Erythroblast (primary cell): ENCODE results near the gene TIMM17A.

ENCODE experiments used
- DNase-seq, 2 experiments: peaks; one replicate each; lab custom pipeline; 2025; lab: John Stamatoyannopoulos, UW
- GATA1 ChIP-seq: IDR thresholded peaks from 2 replicates; pipeline ENCODE4 v1.6.1; 2011; ENCODE audit warnings: low read depth, mild to moderate bottlenecking, control low read depth, low read length, moderate library complexity
- POLR2A ChIP-seq: IDR thresholded peaks from 2 replicates; pipeline ENCODE4 v1.6.1; 2011; ENCODE audit warnings: mild to moderate bottlenecking, low read length

TIMM17A gene

DNA sequence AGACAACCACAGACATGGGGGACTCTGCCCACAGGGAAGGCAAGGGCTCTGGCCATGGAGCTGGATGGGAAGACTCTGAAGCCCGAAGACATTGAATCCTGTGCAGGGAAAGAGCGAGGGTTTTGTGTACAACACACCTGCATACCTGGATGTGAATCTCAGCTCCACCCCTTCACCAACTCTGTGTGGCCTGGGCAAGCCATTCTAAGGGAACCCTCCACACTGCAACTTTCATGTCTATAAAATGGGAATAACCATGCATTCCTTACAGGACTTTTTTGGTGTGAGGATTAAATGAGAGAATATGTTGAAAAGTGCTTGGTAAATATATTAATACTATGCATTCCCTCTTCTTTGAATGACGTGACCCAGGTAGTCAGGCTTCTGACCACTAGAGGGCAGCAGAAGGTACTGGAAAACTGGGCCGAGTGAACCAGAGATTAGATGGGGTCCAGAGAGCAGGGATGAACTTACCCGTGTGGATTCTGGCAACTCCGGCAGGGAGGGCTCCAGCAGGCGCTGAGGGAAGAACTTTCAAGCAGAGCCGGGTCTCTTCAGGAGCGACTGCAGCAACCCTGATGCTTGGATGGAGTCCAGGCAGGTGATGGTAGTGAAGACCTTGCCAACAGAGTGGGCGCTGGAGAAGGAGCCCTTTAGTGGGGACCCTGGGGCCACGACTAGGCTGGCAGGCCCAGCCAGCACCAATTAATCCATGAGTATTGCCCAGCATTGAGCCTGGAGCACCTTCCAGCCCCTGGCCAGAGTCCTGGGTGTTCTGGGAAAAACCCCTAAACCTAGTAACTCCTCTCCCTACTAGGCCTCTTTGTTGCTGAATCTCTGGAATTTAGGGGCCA is 54.2 kb downstream of the TIMM17A start:
- TF ChIP-seq GATA1 (no peak), POLR2A (no peak)
- peak; percentile 70 to 88 for DNase-seq

- peak in 1 of 2 experiments; percentile 49 for DNase-seq
- TF ChIP-seq POLR2A = no peak
- TF ChIP-seq GATA1 = no peak
Observed at GRCh38 chr1:202010180-202011015, 55.1 kb downstream of the TIMM17A start, which contains the start of gene ELF3. Gene ELF3 (plus strand): TSS chr1:202010587. CDS start chr1:202011137, 550 bp downstream.

- TF ChIP-seq POLR2A (no peak), GATA1 (no peak)
- no peak for DNase-seq
Observed at GRCh38 chr1:202011994-202012393, 56.7 kb downstream of the TIMM17A start.

GRCh38 chr1:202012544-202013478 is 57.5 kb downstream of the TIMM17A start:
- TF ChIP-seq POLR2A = no peak
- TF ChIP-seq GATA1 = no peak
- no peak for DNase-seq

GRCh38 chr1:202013603-202014002 is 58.3 kb downstream of the TIMM17A start:
- DNase-seq = no peak
- TF ChIP-seq GATA1 = no peak
- TF ChIP-seq POLR2A = no peak

- DNase-seq = no peak
- no peak for TF ChIP-seq GATA1
- TF ChIP-seq POLR2A = no peak
Observed at GRCh38 chr1:202014060-202014459, 58.8 kb downstream of the TIMM17A start.

- TF ChIP-seq GATA1 (no peak), POLR2A (no peak)
- no peak for DNase-seq
Observed at GRCh38 chr1:202014915-202015661, 59.8 kb downstream of the TIMM17A start.

GRCh38 chr1:202015662-202015937 is 60.3 kb downstream of the TIMM17A start:
- TF ChIP-seq POLR2A (no peak), GATA1 (no peak)
- no peak for DNase-seq

DNA sequence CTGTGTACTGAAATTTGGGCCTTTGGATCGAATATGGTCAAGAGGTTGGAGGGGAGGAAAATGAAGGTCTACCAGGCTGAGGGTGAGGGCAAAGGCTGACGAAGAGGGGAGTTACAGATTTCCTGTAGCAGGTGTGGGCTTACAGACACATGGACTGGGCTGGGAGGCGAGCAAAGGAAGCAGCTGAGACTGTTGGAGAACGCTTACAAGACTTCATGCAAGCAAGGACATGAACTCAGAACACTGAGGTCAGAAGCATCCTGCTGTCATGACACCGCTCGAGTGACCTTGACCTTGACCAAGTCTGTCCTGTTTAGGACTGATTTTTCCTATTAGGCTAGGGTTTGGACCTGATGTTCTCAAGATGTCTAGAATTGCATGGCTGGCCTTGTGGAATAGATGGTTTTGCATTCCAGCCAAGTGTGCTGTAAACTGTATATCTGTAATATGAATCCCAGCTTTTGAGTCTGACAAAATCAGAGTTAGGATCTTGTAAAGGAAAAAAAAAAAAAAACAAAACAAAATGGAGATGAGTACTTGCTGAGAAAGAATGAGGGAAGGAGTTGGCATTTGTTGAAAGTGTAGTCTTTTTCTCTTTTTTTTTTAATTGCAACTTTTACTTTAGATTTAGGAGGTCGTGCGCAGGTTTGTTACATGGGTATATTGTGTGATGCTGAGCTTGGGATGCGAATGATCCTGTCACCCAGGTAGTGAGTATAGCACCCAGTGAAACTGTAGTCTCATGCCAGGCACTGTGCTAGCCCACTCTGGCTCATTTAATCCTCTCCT is 60.9 kb downstream of the TIMM17A start:
- DNase-seq = no peak
- no peak for TF ChIP-seq POLR2A
- no peak for TF ChIP-seq GATA1

GRCh38 chr1:202016811-202017748 is 61.8 kb downstream of the TIMM17A start:
- no peak for DNase-seq
- TF ChIP-seq POLR2A (no peak), GATA1 (no peak)
